Psoas muscle (tissue), 8 donors: ENCODE results near the gene ADIPOQ. TPM values are rescaled to one million over a fixed set of nuclear protein-coding genes. Genes with fewer than 3 reads are reported as not detected.
"Not testable (repeated sequence)": the region's sequence is repeated elsewhere in the genome, so short reads cannot be mapped to it uniquely, and the experiment has no call there.

Experiments
- ATAC-seq, 4 donors: fragments of 200-7000 bp; cut with Tn5 transposase; one replicate each; pipeline ENCODE4 v1.9.1; 2020; ENCODE audit warnings: moderate library complexity in 3 of 4, mild to moderate bottlenecking in 2 of 4
- DNase-seq, 2 donors: peaks; one replicate each; pipeline ENCODE4 v3.0.0-alpha.2; 2020
- H3K27ac ChIP-seq: fragments of 200-600 bp; one replicate; pipeline ENCODE4 v1.8.0; 2022
- H3K27me3 ChIP-seq, 3 donors: fragments of 200-600 bp in 1 of 3; one replicate each; pipeline versions ENCODE4 v1.6.1 to v1.8.0; 2013 to 2022; ENCODE audit warnings: low read length in 2 of 3, mild to moderate bottlenecking in 2 of 3, moderate library complexity in 1 of 3; ENCODE audit not compliant: insufficient read depth in 3 of 3
- H3K36me3 ChIP-seq, 2 donors: fragments of 200-600 bp in 1 of 2; one replicate each; pipeline versions ENCODE4 v1.6.1 to v1.8.0; 2013 to 2022; ENCODE audit warnings: low read depth in 1 of 2, mild to moderate bottlenecking in 1 of 2, moderate library complexity in 1 of 2; ENCODE audit not compliant: insufficient read depth in 1 of 2
- H3K4me1 ChIP-seq: fragments of 200-600 bp; one replicate; pipeline ENCODE4 v1.8.0; 2022
- H3K4me3 ChIP-seq: fragments of 200-600 bp; one replicate; pipeline ENCODE4 v1.8.0; 2022; ENCODE audit warnings: mild to moderate bottlenecking
- H3K9me3 ChIP-seq: fragments of 200-600 bp; one replicate; pipeline ENCODE4 v1.8.0; 2022
- WGBS, 3 donors: extraction: QIAGEN DNeasy Blood & Tissue Kit; methylation state at CpG; one replicate each; pipeline versions ENCODE4 v1.1.6 to v1.1.7; 2013; 5-methylcytosine and 5-hydroxymethylcytosine counted together
- intact Hi-C, 2 donors: fragments of 100-400 bp; cut with DNase I; formaldehyde crosslinking; loops; one replicate each; pipeline versions ENCODE4 v1.11.0 to v1.14.2; 2022
- polyA plus RNA-seq, 3 donors: library from polyadenylated mRNA; stranded (reverse); fragments of 200-250 nt; gene quantifications; one replicate each; pipeline ENCODE4 v1.2.3, GENCODE V29; 2013
- total RNA-seq, 4 donors: library from RNA; stranded (reverse); fragmentation: NEBNext Ultra II Directional in 2 of 4; extraction: Animal tissue kit (Norgen Biotek cat#: 25700) in 2 of 4; gene quantifications; one replicate each; pipeline versions ENCODE4 v1.2.1 to v1.2.4, GENCODE V29; 2021 to 2023
- TF ChIP-seq, protein P1 (sequence below): fragments of 200-600 bp; IDR thresholded peaks from one replicate; pipeline ENCODE4 v1.8.0; 2022; ENCODE audit warnings: antibody characterized with exemption
- donor health status: healthy with polysubstance abuse.
- donor health status: DM: no; HTN: no; CAD: no; lungs with moderate emphysema.
- donor health status: Bipolar disorder and iron deficiency.
- donor health status: healthy.
- donor health status: DM: yes; HTN: yes; CAD: no.
- donor health status: DM: no; HTN: no; CAD: no.
- donor health status: DM: no; HTN: no; CAD: no.
- donor health status: DM: yes; HTN: yes; CAD: no.

ADIPOQ gene
- total and polyA plus RNA-seq, 7 donors = 0.58 to 9.3 (median 1.8) TPM

DNA sequence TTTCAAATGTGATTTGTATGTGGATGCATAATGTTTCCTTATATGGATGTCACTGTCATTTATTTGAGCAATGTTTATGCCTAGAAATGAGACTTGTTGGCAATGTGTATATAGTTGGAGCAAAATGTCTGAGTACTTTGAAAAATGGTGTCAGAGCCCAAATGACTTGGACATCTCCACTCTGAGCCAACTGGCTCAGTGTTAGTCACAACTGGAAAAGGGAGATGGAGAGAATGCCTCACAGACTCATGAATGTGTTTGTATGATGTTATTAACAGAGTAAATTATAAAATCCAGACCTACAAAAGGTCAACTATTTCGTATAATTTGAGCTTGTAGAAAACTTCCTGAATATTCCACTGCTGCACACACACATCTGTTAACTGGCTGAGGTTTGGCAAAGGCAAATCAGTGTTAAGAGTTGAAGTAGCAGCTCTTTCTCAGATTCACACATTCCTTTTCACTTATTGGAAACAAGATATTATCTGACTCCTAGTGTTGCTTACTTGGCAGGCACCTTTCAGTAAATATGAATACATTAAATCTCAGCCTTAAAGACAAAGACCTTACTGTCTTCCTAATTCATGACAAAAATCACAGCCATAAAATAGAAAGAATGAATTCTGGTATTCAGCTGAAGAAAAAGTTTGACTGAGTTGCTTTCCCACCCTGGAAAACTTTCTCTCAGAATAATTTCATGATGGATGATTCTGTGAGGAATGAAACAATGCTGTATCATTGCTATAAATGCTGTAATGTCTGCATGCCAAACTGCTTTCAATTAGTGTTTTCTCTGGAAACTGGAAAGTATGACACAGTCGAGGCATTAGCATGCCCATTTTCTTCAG is 27.0 kb downstream of the ADIPOQ start:
- H3K27me3 ChIP-seq = no peaks in the 10 kb centered on the region
- DNase-seq = no peak
- H3K36me3 ChIP-seq = no peaks in the 10 kb centered on the region
- ATAC-seq = no peak
- H3K4me3 ChIP-seq = no peak overlapping the region
- 23 to 37% (median 28%) methylated on average over 2 of the region's 2 CpGs for WGBS, 3 donors
- H3K4me1 ChIP-seq = no peaks in the 10 kb centered on the region
- intact Hi-C loops = no loop called here
- H3K27ac ChIP-seq = no peak overlapping the region
- H3K9me3 ChIP-seq = no peaks in the 10 kb centered on the region
- TF ChIP-seq, protein P1, sequence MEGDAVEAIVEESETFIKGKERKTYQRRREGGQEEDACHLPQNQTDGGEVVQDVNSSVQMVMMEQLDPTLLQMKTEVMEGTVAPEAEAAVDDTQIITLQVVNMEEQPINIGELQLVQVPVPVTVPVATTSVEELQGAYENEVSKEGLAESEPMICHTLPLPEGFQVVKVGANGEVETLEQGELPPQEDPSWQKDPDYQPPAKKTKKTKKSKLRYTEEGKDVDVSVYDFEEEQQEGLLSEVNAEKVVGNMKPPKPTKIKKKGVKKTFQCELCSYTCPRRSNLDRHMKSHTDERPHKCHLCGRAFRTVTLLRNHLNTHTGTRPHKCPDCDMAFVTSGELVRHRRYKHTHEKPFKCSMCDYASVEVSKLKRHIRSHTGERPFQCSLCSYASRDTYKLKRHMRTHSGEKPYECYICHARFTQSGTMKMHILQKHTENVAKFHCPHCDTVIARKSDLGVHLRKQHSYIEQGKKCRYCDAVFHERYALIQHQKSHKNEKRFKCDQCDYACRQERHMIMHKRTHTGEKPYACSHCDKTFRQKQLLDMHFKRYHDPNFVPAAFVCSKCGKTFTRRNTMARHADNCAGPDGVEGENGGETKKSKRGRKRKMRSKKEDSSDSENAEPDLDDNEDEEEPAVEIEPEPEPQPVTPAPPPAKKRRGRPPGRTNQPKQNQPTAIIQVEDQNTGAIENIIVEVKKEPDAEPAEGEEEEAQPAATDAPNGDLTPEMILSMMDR = no peak

GRCh38 chr3:186870421-186871201 is 28.1 kb downstream of the ADIPOQ start:
- intact Hi-C loops = no loop called here
- no peak for DNase-seq
- H3K27ac ChIP-seq = no peak overlapping the region
- H3K9me3 ChIP-seq = no peaks in the 10 kb centered on the region
- H3K4me3 ChIP-seq = no peak overlapping the region
- no peak for ATAC-seq
- no peaks in the 10 kb centered on the region for H3K27me3 ChIP-seq
- H3K4me1 ChIP-seq = no peaks in the 10 kb centered on the region
- TF ChIP-seq, protein P1 = no peak
- no peaks in the 10 kb centered on the region for H3K36me3 ChIP-seq
- 71 to 81% (median 80%) methylated on average over 5 of the region's 5 CpGs for WGBS, 3 donors

DNA sequence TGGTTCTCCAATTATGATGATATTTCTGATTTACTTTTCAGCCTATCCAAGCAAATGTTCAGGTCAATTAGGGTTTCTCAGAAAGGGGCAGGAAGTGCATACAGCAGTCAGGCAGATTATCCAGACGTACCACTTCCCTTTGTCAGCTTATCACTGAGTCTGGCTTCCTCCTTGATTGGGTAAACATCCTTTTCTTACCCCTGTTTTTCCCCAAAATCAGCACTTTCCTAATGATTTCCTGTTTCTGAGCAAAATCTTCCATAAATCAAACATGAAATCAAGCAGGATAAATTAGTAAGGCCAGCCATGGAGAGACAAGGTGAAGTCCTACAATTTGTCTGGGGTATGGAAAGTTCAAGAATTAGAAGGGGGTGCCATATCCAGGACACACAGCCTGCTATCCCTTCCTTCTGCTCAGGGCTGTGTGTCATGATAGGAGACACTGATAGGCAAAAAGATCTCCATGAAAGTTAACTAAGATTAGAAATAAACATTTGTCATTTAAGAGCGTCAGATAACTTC is 29.0 kb downstream of the ADIPOQ start:
- ATAC-seq = no peak
- Histone ChIP-seq H3K36me3 (no peaks in the 10 kb centered on the region), H3K9me3 (no peaks in the 10 kb centered on the region), H3K4me1 (no peaks in the 10 kb centered on the region), H3K27ac (no peak overlapping the region), H3K4me3 (no peak overlapping the region), H3K27me3 (no peaks in the 10 kb centered on the region)
- intact Hi-C loops = no loop called here
- TF ChIP-seq, protein P1 = no peak
- WGBS, 3 donors = 52 to 65% (median 63%) methylated on average over 2 of the region's 2 CpGs
- no peak for DNase-seq

DNA sequence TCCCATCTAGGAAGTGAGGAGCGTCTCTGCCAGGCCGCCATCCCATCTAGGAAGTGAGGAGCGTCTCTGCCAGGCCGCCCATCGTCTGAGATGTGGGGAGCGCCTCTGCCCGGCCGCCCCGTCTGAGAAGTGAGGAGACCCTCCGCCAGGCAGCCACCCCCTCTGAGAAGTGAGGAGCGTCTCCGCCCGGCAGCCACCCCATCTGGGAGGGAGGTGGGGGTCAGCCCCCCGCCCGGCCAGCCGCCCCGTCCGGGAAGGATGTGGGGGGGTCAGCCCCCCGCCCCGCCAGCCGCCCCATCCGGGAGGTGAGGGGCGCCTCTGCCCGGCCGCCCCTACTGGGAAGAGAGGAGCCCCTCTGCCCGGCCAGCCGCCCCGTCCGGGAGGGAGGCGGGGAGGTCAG is 31.3 kb downstream of the ADIPOQ start:
- not testable (repeated sequence) for ATAC-seq

GRCh38 chr3:186874216-186874615 is 31.7 kb downstream of the ADIPOQ start:
- H3K27ac ChIP-seq, H3K4me1 ChIP-seq, H3K9me3 ChIP-seq, H3K4me3 ChIP-seq, intact Hi-C loops, ATAC-seq, H3K36me3 ChIP-seq, H3K27me3 ChIP-seq, DNase-seq: not testable (repeated sequence)
- 95 to 96% (median 96%) methylated on average over 9 to 12 of the region's 24 CpGs for WGBS, 3 donors

More for the DNA sequence above, 31.3 kb downstream of the ADIPOQ start:
- H3K9me3 ChIP-seq, H3K36me3 ChIP-seq, H3K27ac ChIP-seq, H3K4me1 ChIP-seq, H3K4me3 ChIP-seq, H3K27me3 ChIP-seq, DNase-seq, intact Hi-C loops: not testable (repeated sequence)
- 93 to 100% (median 97%) methylated on average over 8 to 25 of the region's 30 CpGs for WGBS, 3 donors

DNA sequence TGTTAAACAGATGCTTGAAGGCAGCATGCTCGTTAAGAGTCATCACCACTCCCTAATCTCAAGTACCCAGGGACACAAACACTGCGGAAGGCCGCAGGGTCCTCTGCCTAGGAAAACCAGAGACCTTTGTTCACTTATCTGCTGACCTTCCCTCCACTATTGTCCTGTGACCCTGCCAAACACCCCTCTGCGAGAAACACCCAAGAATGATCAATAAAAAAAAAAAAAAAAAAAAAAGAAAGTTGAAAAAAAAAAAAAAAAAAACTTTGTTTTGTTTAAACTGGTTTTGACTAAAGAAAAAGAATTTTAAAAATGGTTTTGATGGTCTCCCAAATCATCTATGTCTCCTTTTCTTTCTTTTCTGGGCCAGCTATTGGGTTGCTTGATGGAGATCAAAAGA is 32.3 kb downstream of the ADIPOQ start:
- intact Hi-C loops, H3K4me3 ChIP-seq, H3K4me1 ChIP-seq, ATAC-seq, DNase-seq, H3K27ac ChIP-seq, H3K9me3 ChIP-seq, H3K36me3 ChIP-seq, H3K27me3 ChIP-seq: not testable (repeated sequence)
- WGBS, 3 donors = 83 to 94% (median 88%) methylated on average over 1 of the region's 4 CpGs
